GM19468 (cell line): ENCODE results near the gene VDAC1.

Experiments used
- ATAC-seq: cut with Tn5 transposase; IDR thresholded peaks from one replicate; pipeline ENCODE4 v1.9.1; 2021; ENCODE audit warnings: mild to moderate bottlenecking, moderate library complexity, moderate number of reproducible peaks; ENCODE audit not compliant: unreplicated experiment; ENCODE audit errors: extremely low read depth

Gene VDAC1

GRCh38 chr5:134026521-134027287, 21.9 kb upstream of the VDAC1 start:
- ATAC-seq: no peak

GRCh38 chr5:134025786-134026185, 21.0 kb upstream of the VDAC1 start:
- no peak for ATAC-seq

GRCh38 chr5:134024811-134025210, 20.0 kb upstream of the VDAC1 start:
- ATAC-seq: no peak

- ATAC-seq: no peak
Observed at GRCh38 chr5:134022333-134022732, 17.6 kb upstream of the VDAC1 start.

GRCh38 chr5:134020188-134020587, 15.4 kb upstream of the VDAC1 start:
- ATAC-seq: no peak

- ATAC-seq: no peak
Observed at GRCh38 chr5:134019636-134020035, 14.9 kb upstream of the VDAC1 start.

- no peak for ATAC-seq
Observed at GRCh38 chr5:134018986-134019316, 14.2 kb upstream of the VDAC1 start.

- no peak for ATAC-seq
Observed at GRCh38 chr5:134018154-134018985, 13.6 kb upstream of the VDAC1 start.

GRCh38 chr5:134008266-134008749, 3.5 kb upstream of the VDAC1 start:
- ATAC-seq: no peak

GRCh38 chr5:134007581-134008265, 2.9 kb upstream of the VDAC1 start:
- ATAC-seq: no peak

- ATAC-seq: no peak
Observed at GRCh38 chr5:134006115-134006514, 1.3 kb upstream of the VDAC1 start.

- no peak for ATAC-seq
Observed at GRCh38 chr5:134005417-134006061, 764 bp upstream of the VDAC1 start.

GRCh38 chr5:134003817-134004625, 754 bp downstream of the VDAC1 start:
- peak; percentile 9 for ATAC-seq

- no peak for ATAC-seq
Observed at GRCh38 chr5:134003064-134003816, 1.5 kb downstream of the VDAC1 start.

- no peak for ATAC-seq
Observed at GRCh38 chr5:134001938-134002731, 2.6 kb downstream of the VDAC1 start.

- ATAC-seq: no peak
Observed at GRCh38 chr5:134000696-134001453, 3.9 kb downstream of the VDAC1 start.

GRCh38 chr5:134000091-134000511, 4.7 kb downstream of the VDAC1 start:
- no peak for ATAC-seq
